Measurements from ENCODE around the gene MCOLN1. TPM values are rescaled to one million over a fixed set of nuclear protein-coding genes. Genes with fewer than 3 reads are reported as not detected.

Gene MCOLN1
- total and polyA plus RNA-seq, 2 of the 4 experiments (the other 2 are of a cell fraction): 3.4 to 19.6 TPM

DNA sequence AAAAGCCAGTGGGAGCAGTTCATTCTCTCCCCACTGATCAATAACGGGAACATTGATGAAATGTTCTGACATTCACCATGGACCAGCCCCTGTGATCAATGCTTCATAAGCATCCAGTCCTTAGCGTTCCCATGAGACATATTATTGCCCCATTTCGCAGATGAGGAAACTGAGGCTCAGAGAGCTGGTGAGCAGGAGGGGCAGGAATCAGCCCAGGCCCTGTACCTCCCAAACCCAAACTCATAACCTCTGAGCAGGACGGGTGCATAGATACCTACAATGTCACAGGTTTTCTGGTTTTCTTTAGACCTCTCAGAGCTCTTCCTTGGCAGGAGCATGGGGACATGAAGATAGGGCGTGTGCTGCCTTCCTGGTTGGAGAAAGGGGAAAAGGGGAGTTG is 2.1 kb downstream of the MCOLN1 start:
- CTCF ChIA-PET: no interaction called here
- POLR2A ChIA-PET (ENCODE audit: unreplicated experiment): no interaction called here
- H4K20me1 ChIP-seq (ENCODE audit: insufficient read depth, low read length): no peaks in the 10 kb centered on the region

More for the DNA sequence above, 2.1 kb downstream of the MCOLN1 start:
- no TSS peak for BruUV-seq (replicated peaks)
- Histone ChIP-seq H3K4me2 (ENCODE audit: low read depth, low read length) (no peak overlapping the region), H3K9me1 (ENCODE audit: insufficient read depth, low read length) (no peaks in the 10 kb centered on the region), H3K27ac (ENCODE audit: insufficient read depth, low read length) (no peak overlapping the region), H3K14ac (replicated peaks; ENCODE audit: low read depth, low read length) (no peak overlapping the region), H2AFZ (replicated peaks; ENCODE audit: low read length, poor library complexity) (no peak overlapping the region), H2AK9ac (replicated peaks; ENCODE audit: low read depth, low read length, poor library complexity) (no peak overlapping the region), H3K36me3 (ENCODE audit: control insufficient read depth, insufficient read depth, low read length) (peaks cover 23% of the 10 kb centered on the region), H3K4ac (ENCODE audit: low read depth, low read length) (no peak overlapping the region), H2BK5ac (ENCODE audit: low read depth, low read length, poor library complexity, severe bottlenecking) (no peak overlapping the region), H2BK15ac (ENCODE audit: low read depth, low read length) (no peak overlapping the region), H4K5ac (ENCODE audit: low read depth, low read length) (no peak overlapping the region), H3K27me3 (ENCODE audit: control insufficient read depth, insufficient read depth, low read length) (no peaks in the 10 kb centered on the region), H3K4me3 (ENCODE audit: insufficient read depth, low read depth, low read length) (no peak overlapping the region), H2AK5ac (ENCODE audit: low read depth, low read length) (no peak overlapping the region), H4K91ac (ENCODE audit: insufficient read depth, low read depth, low read length) (no peak overlapping the region), H3K23ac (ENCODE audit: low read depth, low read length) (no peak overlapping the region), H2BK20ac (ENCODE audit: low read depth, low read length) (no peak overlapping the region), H3K18ac (ENCODE audit: low read depth, low read length) (no peak overlapping the region), H3K4me1 (ENCODE audit: control insufficient read depth, insufficient read depth, low read length) (peaks cover 2% of the 10 kb centered on the region; the same call in 1 of the 2 replicates), H4K8ac (ENCODE audit: low read depth in 2 of 2, low read length in 2 of 2) (no peak overlapping the region), H3K9me3 (ENCODE audit: control insufficient read depth, insufficient read depth, low read length) (no peaks in the 10 kb centered on the region), H2BK120ac (ENCODE audit: low read depth, low read length) (no peak overlapping the region), H3K79me1 (ENCODE audit: low read depth in 1 of 2, low read length in 2 of 2) (peaks cover 7 to 26% of the 10 kb centered on the region in 2 experiments), H3K56ac (ENCODE audit: extremely low read depth, insufficient read depth, low read length) (no peak overlapping the region), H3K9ac (ENCODE audit: low read depth, low read length) (no peak overlapping the region)
- no peak for TF ChIP-seq RCOR1 (IDR thresholded peaks at IDR 0.05; ENCODE audit: insufficient replicate concordance, low read length)
- no peak for TF ChIP-seq NFE2L2 (IDR thresholded peaks at IDR 0.05; ENCODE audit: low read depth, low read length)
- TF ChIP-seq MXI1 (IDR thresholded peaks at IDR 0.05; ENCODE audit: borderline replicate concordance, low read depth, low read length): no peak
- TF ChIP-seq, protein P1, sequence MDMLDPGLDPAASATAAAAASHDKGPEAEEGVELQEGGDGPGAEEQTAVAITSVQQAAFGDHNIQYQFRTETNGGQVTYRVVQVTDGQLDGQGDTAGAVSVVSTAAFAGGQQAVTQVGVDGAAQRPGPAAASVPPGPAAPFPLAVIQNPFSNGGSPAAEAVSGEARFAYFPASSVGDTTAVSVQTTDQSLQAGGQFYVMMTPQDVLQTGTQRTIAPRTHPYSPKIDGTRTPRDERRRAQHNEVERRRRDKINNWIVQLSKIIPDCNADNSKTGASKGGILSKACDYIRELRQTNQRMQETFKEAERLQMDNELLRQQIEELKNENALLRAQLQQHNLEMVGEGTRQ (IDR thresholded peaks at IDR 0.05; ENCODE audit: low read depth, low read length): no peak
- TF ChIP-seq FOS (IDR thresholded peaks at IDR 0.05; ENCODE audit: low read depth, low read length): no peak
- no peak for TF ChIP-seq MAZ (IDR thresholded peaks at IDR 0.05; ENCODE audit: borderline replicate concordance, low read depth, low read length)
- no peak for TF ChIP-seq RFX5 (IDR thresholded peaks at IDR 0.05; ENCODE audit: low read depth, low read length)
- TF ChIP-seq, protein P2, sequence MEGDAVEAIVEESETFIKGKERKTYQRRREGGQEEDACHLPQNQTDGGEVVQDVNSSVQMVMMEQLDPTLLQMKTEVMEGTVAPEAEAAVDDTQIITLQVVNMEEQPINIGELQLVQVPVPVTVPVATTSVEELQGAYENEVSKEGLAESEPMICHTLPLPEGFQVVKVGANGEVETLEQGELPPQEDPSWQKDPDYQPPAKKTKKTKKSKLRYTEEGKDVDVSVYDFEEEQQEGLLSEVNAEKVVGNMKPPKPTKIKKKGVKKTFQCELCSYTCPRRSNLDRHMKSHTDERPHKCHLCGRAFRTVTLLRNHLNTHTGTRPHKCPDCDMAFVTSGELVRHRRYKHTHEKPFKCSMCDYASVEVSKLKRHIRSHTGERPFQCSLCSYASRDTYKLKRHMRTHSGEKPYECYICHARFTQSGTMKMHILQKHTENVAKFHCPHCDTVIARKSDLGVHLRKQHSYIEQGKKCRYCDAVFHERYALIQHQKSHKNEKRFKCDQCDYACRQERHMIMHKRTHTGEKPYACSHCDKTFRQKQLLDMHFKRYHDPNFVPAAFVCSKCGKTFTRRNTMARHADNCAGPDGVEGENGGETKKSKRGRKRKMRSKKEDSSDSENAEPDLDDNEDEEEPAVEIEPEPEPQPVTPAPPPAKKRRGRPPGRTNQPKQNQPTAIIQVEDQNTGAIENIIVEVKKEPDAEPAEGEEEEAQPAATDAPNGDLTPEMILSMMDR (conservative IDR thresholded peaks at IDR 0.05; ENCODE audit: low read depth, low read length): no peak
- TF ChIP-seq, protein P3, sequence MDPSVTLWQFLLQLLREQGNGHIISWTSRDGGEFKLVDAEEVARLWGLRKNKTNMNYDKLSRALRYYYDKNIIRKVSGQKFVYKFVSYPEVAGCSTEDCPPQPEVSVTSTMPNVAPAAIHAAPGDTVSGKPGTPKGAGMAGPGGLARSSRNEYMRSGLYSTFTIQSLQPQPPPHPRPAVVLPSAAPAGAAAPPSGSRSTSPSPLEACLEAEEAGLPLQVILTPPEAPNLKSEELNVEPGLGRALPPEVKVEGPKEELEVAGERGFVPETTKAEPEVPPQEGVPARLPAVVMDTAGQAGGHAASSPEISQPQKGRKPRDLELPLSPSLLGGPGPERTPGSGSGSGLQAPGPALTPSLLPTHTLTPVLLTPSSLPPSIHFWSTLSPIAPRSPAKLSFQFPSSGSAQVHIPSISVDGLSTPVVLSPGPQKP (IDR thresholded peaks at IDR 0.05; ENCODE audit: borderline replicate concordance, low read depth, low read length): no peak
- no peak for TF ChIP-seq MAFK (IDR thresholded peaks at IDR 0.05; ENCODE audit: low read depth, low read length)
- no peak for TF ChIP-seq SMC3 (IDR thresholded peaks at IDR 0.05; ENCODE audit: low read depth, low read length)
- TF ChIP-seq POLR2A (IDR thresholded peaks at IDR 0.05; ENCODE audit: low read depth, low read length): no peak
- no peak for TF ChIP-seq BHLHE40 (IDR thresholded peaks at IDR 0.05; ENCODE audit: low read depth, low read length)
- TF ChIP-seq CHD1 (IDR thresholded peaks at IDR 0.05; ENCODE audit: low read depth, low read length): no peak
- no peak for TF ChIP-seq CEBPB (IDR thresholded peaks at IDR 0.05; ENCODE audit: low read depth, low read length)
- TF ChIP-seq RAD21 (IDR thresholded peaks at IDR 0.05; ENCODE audit: low read length): no peak
- no CpG with 5 or more reads among the region's 5 CpGs for WGBS, 2 experiments (ENCODE audit: extremely low coverage in 2 of 2, insufficient read length in 1 of 2)
- in situ Hi-C loops (cut with MboI; ENCODE audit: low sequenced_read_pairs) (no loop called here), dilution Hi-C loops (cut with HindIII; ENCODE audit: low sequenced_read_pairs, unreplicated experiment) (no loop called here), intact Hi-C loops (cut with micrococcal nuclease) (no loop called here)
- DNase-seq (no peak), ATAC-seq (ENCODE audit: low read depth) (no peak)

All from IMR-90 (cell line).